Measurements from ENCODE around the gene ECE2.

ECE2 gene

GRCh38 chr3:184229394-184230080 is 46.3 kb upstream of the ECE2 start, which contains the start of gene VWA5B2:
VWA5B2 (plus strand) TSS chr3:184229585; CDS start chr3:184230529, 944 bp downstream.
- Histone ChIP-seq H3K4me2 (ENCODE audit: low read length) (peak within 1 kb of the TSS; percentile 74), H3K27me3 (ENCODE audit: control insufficient read depth, low read length) (peaks cover 59% of the 10 kb centered on the region), H3K79me2 (ENCODE audit: control insufficient read depth, low read length) (no peaks in the 10 kb centered on the region), H3K4me1 (ENCODE audit: control insufficient read depth, low read length) (peaks cover 24% of the 10 kb centered on the region), H4K20me1 (ENCODE audit: control insufficient read depth, insufficient read depth, low read depth, low read length) (0 out of 2 replicates have a peak, but pooled peaks cover 6% of the 10 kb centered on the region), H3K27ac (ENCODE audit: low read depth, low read length) (no peak within 1 kb of the TSS), H3K36me3 (ENCODE audit: control insufficient read depth, low read length) (no peaks in the 10 kb centered on the region), H3K4me3 (ENCODE audit: low read length) (peak within 1 kb of the TSS; percentile 65), H3K9me3 (ENCODE audit: control insufficient read depth, insufficient read depth, low read length) (no peaks in the 10 kb centered on the region), H3F3A (ENCODE audit: control insufficient read depth, insufficient read depth) (0 out of 2 replicates have a peak, but pooled peaks cover 3% of the 10 kb centered on the region), H3K9me2 (replicated peaks; ENCODE audit: control insufficient read depth, low read length) (no peaks in the 10 kb centered on the region)
- TF ChIP-seq CTCF (IDR thresholded peaks at IDR 0.05; ENCODE audit: low read depth, low read length, poor library complexity, severe bottlenecking) (no peak), EZH2phosphoT487 (IDR thresholded peaks at IDR 0.05; ENCODE audit: borderline replicate concordance, low read length) (peak; percentile 65; the same call in 1 of the 2 replicates)

GRCh38 chr3:184230081-184230602 is 45.7 kb upstream of the ECE2 start:
- Histone ChIP-seq H3K27ac (ENCODE audit: low read depth, low read length) (no peak overlapping the region), H3K9me2 (replicated peaks; ENCODE audit: control insufficient read depth, low read length) (no peaks in the 10 kb centered on the region), H4K20me1 (ENCODE audit: control insufficient read depth, insufficient read depth, low read depth, low read length) (0 out of 2 replicates have a peak, but pooled peaks cover 6% of the 10 kb centered on the region), H3K4me3 (ENCODE audit: low read length) (peak overlapping the region; percentile 65), H3K4me2 (ENCODE audit: low read length) (peak overlapping the region; percentile 74), H3K9me3 (ENCODE audit: control insufficient read depth, insufficient read depth, low read length) (no peaks in the 10 kb centered on the region), H3K27me3 (ENCODE audit: control insufficient read depth, low read length) (peaks cover 59% of the 10 kb centered on the region), H3K36me3 (ENCODE audit: control insufficient read depth, low read length) (no peaks in the 10 kb centered on the region), H3K79me2 (ENCODE audit: control insufficient read depth, low read length) (no peaks in the 10 kb centered on the region), H3F3A (ENCODE audit: control insufficient read depth, insufficient read depth) (0 out of 2 replicates have a peak, but pooled peaks cover 3% of the 10 kb centered on the region), H3K4me1 (ENCODE audit: control insufficient read depth, low read length) (peaks cover 24% of the 10 kb centered on the region)
- no peak for TF ChIP-seq CTCF (IDR thresholded peaks at IDR 0.05; ENCODE audit: low read depth, low read length, poor library complexity, severe bottlenecking)
- TF ChIP-seq EZH2phosphoT487 (IDR thresholded peaks at IDR 0.05; ENCODE audit: borderline replicate concordance, low read length): no peak; the same call in 1 of the 2 replicates

- Histone ChIP-seq H3K36me3 (ENCODE audit: control insufficient read depth, low read length) (no peaks in the 10 kb centered on the region), H3K9me3 (ENCODE audit: control insufficient read depth, insufficient read depth, low read length) (no peaks in the 10 kb centered on the region), H3K9me2 (replicated peaks; ENCODE audit: control insufficient read depth, low read length) (no peaks in the 10 kb centered on the region), H3K4me1 (ENCODE audit: control insufficient read depth, low read length) (peaks cover 24% of the 10 kb centered on the region), H3K79me2 (ENCODE audit: control insufficient read depth, low read length) (no peaks in the 10 kb centered on the region), H3F3A (ENCODE audit: control insufficient read depth, insufficient read depth) (0 out of 2 replicates have a peak, but pooled peaks cover 3% of the 10 kb centered on the region), H3K4me2 (ENCODE audit: low read length) (peak overlapping the region; percentile 74; the same call in 1 of the 2 replicates), H3K4me3 (ENCODE audit: low read length) (no peak overlapping the region), H3K27me3 (ENCODE audit: control insufficient read depth, low read length) (peaks cover 59% of the 10 kb centered on the region), H3K27ac (ENCODE audit: low read depth, low read length) (no peak overlapping the region), H4K20me1 (ENCODE audit: control insufficient read depth, insufficient read depth, low read depth, low read length) (0 out of 2 replicates have a peak, but pooled peaks cover 6% of the 10 kb centered on the region)
- TF ChIP-seq CTCF (IDR thresholded peaks at IDR 0.05; ENCODE audit: low read depth, low read length, poor library complexity, severe bottlenecking) (no peak), EZH2phosphoT487 (IDR thresholded peaks at IDR 0.05; ENCODE audit: borderline replicate concordance, low read length) (0 out of 2 replicates have a peak, but pooled peaks have one; percentile 38)
Observed at GRCh38 chr3:184230603-184231528, 45.0 kb upstream of the ECE2 start.

Measured in DOHH2 (cell line).